HG03159 (cell line): ENCODE data around the gene FLOT2.
"Not testable (repeated sequence)": the region's sequence is repeated elsewhere in the genome, so short reads cannot be mapped to it uniquely, and the experiment has no call there.

Experiments used
- ATAC-seq: cut with Tn5 transposase; IDR thresholded peaks from one replicate; pipeline ENCODE4 v1.9.1; 2021; ENCODE audit warnings: mild to moderate bottlenecking, moderate library complexity; ENCODE audit not compliant: unreplicated experiment

Gene FLOT2

GRCh38 chr17:28848667-28849066, 48.9 kb downstream of the FLOT2 start:
- ATAC-seq: not testable (repeated sequence)

- ATAC-seq: not testable (repeated sequence)
These were observed 50.8 kb downstream of the FLOT2 start for GRCh38 chr17:28846699-28847098.

GRCh38 chr17:28846231-28846630, 51.3 kb downstream of the FLOT2 start:
- ATAC-seq: no peak

GRCh38 chr17:28843816-28844148, 53.8 kb downstream of the FLOT2 start:
- ATAC-seq: no peak

GRCh38 chr17:28842282-28843012, 55.1 kb downstream of the FLOT2 start, which contains the start of gene FAM222B:
TSS of gene FAM222B (minus strand) at chr17:28842790. CDS start at chr17:28766667, 76,123 bp downstream.
- ATAC-seq: peak; percentile 85

- no peak for ATAC-seq
These were observed 55.6 kb downstream of the FLOT2 start for GRCh38 chr17:28841901-28842281.

- no peak for ATAC-seq
These were observed 58.3 kb downstream of the FLOT2 start for GRCh38 chr17:28839221-28839620.

GRCh38 chr17:28836541-28836940, 61.0 kb downstream of the FLOT2 start:
- ATAC-seq: not testable (repeated sequence)

GRCh38 chr17:28834420-28834819, 63.1 kb downstream of the FLOT2 start:
- ATAC-seq: no peak
